ENCODE measurements around the gene APBB1. TPM values are rescaled to one million over a fixed set of nuclear protein-coding genes. Genes with fewer than 3 reads are reported as not detected.

The APBB1 gene
- total RNA-seq, 1 experiment from 2014 or later, result 12.4 TPM

- Histone ChIP-seq H4K20me1 (ENCODE audit: insufficient read depth) (no peaks in the 10 kb centered on the region), H3K4me1 (ENCODE audit: control insufficient read depth in 1 of 2, insufficient read depth in 2 of 2, low read length in 2 of 2) (peaks cover 14 to 37% of the 10 kb centered on the region in 2 experiments), H3K9me3 (ENCODE audit: control insufficient read depth in 1 of 2, insufficient read depth in 1 of 2, low read depth in 1 of 2, low read length in 2 of 2) (no peaks in the 10 kb centered on the region), H3K36me3 (ENCODE audit: control insufficient read depth in 1 of 2, insufficient read depth in 2 of 2, low read length in 2 of 2) (no peaks in the 10 kb centered on the region), H3K27ac (ENCODE audit: low read depth, low read length) (peak within 1 kb of the TSS; percentile 48; the same call in 1 of the 2 replicates), H3K4me2 (ENCODE audit: low read length) (peak within 1 kb of the TSS; percentile 96), H2AFZ (ENCODE audit: low read depth, low read length, poor library complexity, severe bottlenecking) (peak within 1 kb of the TSS; percentile 91), H3K9ac (ENCODE audit: low read length) (peak within 1 kb of the TSS; percentile 57), H3K4me3 (replicated peaks in 1 of 2; ENCODE audit: low read depth in 1 of 2, low read length in 2 of 2) (peak within 1 kb of the TSS; percentile 55 to 64), H3K9me2 (ENCODE audit: insufficient read depth) (no peaks in the 10 kb centered on the region), H3K79me2 (ENCODE audit: insufficient read depth, low read length) (no peaks in the 10 kb centered on the region), H3K27me3 (ENCODE audit: insufficient read depth, low read length) (no peaks in the 10 kb centered on the region)
- ChIA-PET POLR2A (interaction anchor here (1.0 kb wide), 1 partner anchor 29 kb away, joined by 3 read pairs; the partner anchor contains the start of gene APBB1), CTCF (interaction anchor here (1.0 to 1.7 kb wide), 5 partner anchors 11 to 316 kb away, joined by 3 to 19 read pairs (median 3); no protein-coding TSS in a partner anchor), RAD21 (ENCODE audit: low non-redundant PET in 1 of 2, low total read pairs in 2 of 2, uncharacterized antibody in 2 of 2, unreplicated experiment in 2 of 2) (interaction anchor here in 1 of 2 experiments (0.6 to 1.1 kb wide), 2 partner anchors 41 to 86 kb away, joined by 3 to 5 read pairs; no protein-coding TSS in a partner anchor)
- ATAC-seq (peak; percentile 92), DNase-seq (ENCODE audit: low read depth, low spot score) (peak; percentile 81)
- no TSS peak for BruUV-seq (replicated peaks)
- intact Hi-C loops (cut with micrococcal nuclease), result loop anchor here (2.0 kb wide), 1 partner anchor 91 kb away; the partner anchor contains the start of genes ARFIP2 and TIMM10B
- TF ChIP-seq ZFX (IDR thresholded peaks at IDR 0.05) (peak; percentile 41; the same call in 1 of the 2 replicates), EZH2 (IDR thresholded peaks at IDR 0.05) (no peak), ZBTB33 (IDR thresholded peaks at IDR 0.05; ENCODE audit: extremely low read depth, insufficient replicate concordance, low read length) (no peak), CTCF (IDR thresholded peaks at IDR 0.05 in 2 of 3, conservative IDR thresholded peaks at IDR 0.05 in 1 of 3; ENCODE audit: borderline replicate concordance in 1 of 3, insufficient read depth in 1 of 3, low read depth in 2 of 3, low read length in 2 of 3) (no peak), EGR1 (IDR thresholded peaks at IDR 0.05; ENCODE audit: low read depth) (peak; percentile 99), ZNF274 (IDR thresholded peaks at IDR 0.05; ENCODE audit: low read depth, low read length) (no peak), POLR2AphosphoS5 (IDR thresholded peaks at IDR 0.05; ENCODE audit: low read depth, low read length) (peak; percentile 26; the same call in 1 of the 2 replicates), MAX (IDR thresholded peaks at IDR 0.05) (peak; percentile 71), CEBPB (IDR thresholded peaks at IDR 0.05; ENCODE audit: low read depth) (no peak; the same call in 1 of the 2 replicates), EZH2phosphoT487 (IDR thresholded peaks at IDR 0.05; ENCODE audit: borderline replicate concordance) (no peak), ATF3 (IDR thresholded peaks at IDR 0.05) (no peak), CBX3 (IDR thresholded peaks at IDR 0.05; ENCODE audit: low read depth) (0 out of 2 replicates have a peak, but pooled peaks have one; percentile 63), RAD21 (IDR thresholded peaks at IDR 0.05; ENCODE audit: low read depth) (no peak), REST (IDR thresholded peaks at IDR 0.05; ENCODE audit: low read depth) (no peak), SRF (IDR thresholded peaks at IDR 0.05; ENCODE audit: low read depth) (no peak), POLR2A (IDR thresholded peaks at IDR 0.05; ENCODE audit: borderline replicate concordance, extremely low read depth, insufficient read depth, insufficient read length) (no peak), SIN3A (IDR thresholded peaks at IDR 0.05; ENCODE audit: low read depth) (peak; percentile 90), FOSL1 (IDR thresholded peaks at IDR 0.05; ENCODE audit: low read depth) (peak; percentile 61; the same call in 1 of the 2 replicates)
These were observed 28.8 kb downstream of the APBB1 start, which contains the start of gene SMPD1 for GRCh38 chr11:6389905-6390717. SMPD1 (plus strand) TSS chr11:6390474; CDS start chr11:6390599, 125 bp downstream.

Measured in HCT116 (cell line).